HK-2 (cell line): ENCODE results near the gene C17orf107.

Source experiments
- DNase-seq: peaks from one replicate; pipeline ENCODE4 v3.0.0-alpha.2; 2018; ENCODE audit not compliant: unreplicated experiment

Gene C17orf107

DNA sequence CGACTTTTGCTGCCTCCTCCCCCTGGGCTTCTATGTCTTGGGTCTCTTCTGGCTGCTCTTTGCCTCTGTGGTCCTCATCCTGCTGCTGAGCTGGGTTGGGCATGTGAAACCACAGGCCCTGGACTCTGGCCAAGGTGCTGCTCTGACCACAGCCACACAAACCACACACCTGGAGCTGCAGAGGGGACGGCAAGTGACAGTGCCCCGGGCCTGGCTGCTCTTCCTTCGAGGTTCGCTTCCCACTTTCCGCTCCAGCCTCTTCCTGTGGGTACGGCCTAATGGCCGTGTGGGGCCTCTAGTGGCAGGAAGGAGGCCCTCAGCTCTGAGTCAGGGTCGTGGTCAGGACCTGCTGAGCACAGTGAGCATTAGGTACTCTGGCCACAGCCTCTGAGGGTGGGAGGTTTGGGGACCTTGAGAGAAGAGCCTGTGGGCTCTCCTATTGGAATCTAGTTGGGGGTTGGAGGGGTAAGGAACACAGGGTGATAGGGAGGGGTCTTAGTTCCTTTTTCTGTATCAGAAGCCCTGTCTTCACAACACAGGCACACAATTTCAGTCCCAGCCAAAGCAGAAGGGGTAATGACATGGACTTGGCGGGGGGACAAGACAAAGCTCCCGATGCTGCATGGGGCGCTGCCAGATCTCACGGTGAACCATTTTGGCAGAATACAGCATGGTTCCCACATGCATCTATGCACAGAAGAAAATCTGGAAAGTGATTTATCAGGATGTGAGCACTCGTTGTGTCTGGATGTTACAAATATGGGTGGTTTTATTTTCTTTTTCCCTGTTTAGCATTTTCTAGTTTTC is 35.0 kb downstream of the C17orf107 start:
- DNase-seq: peak; percentile 86

GRCh38 chr17:4935650-4936049 is 36.3 kb downstream of the C17orf107 start:
- DNase-seq: no peak

DNA sequence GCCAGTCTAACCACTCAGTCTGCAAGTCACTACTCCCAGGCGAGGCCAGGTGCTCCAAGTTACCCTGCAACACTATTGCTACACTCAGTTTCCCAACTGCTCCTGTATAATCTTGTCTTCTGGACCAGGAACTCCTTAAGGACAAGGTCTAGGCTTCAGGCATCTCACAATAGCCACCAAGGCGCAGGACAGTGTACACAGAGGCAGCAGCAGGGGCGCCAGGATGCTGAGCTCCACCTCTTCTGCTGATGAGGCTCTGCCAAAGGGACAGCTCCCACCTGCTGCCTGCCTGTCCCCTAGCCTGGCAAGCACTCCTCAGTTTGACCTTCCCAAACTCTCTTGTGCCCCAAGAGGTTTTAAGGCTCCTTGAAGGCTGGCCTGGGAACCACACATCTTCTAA is 37.1 kb downstream of the C17orf107 start:
- DNase-seq: no peak

GRCh38 chr17:4937553-4937952 is 38.2 kb downstream of the C17orf107 start:
- DNase-seq: no peak

DNA sequence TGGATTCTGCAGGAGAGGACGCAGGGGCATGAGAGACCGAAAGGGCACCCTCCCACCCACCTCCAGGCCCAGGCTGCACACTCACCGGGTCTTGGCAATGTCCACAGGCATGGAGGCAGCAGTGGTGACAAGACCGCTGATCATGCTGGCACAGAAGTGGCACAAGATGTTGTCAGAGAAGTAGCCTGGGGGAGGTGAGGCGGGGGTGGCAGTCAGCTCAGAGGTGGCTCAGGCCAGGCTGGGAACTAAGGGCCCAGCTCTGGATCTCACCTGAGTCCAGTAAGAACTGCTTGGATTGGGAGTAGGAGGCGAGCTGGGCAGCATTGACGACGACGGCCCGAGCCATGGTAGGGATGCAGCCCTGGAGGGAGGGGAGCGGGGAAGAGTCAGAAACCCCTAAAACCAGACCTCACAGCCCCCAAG is 38.7 kb downstream of the C17orf107 start:
- DNase-seq: no peak

GRCh38 chr17:4938688-4939545 is 39.6 kb downstream of the C17orf107 start:
- no peak for DNase-seq

DNA sequence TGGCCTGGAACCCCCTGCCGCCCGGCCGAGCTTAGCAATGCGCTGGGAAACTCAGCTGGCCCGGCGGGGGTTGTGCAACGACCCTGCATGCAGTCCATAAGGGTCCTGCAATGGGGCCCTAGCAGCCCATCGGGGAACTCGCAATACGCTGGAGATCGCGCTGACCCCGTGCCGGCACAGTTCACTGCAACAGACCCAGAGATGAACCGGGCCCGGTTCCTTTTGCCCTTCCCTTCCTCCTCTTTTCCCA is 40.1 kb downstream of the C17orf107 start:
- no peak for DNase-seq

DNA sequence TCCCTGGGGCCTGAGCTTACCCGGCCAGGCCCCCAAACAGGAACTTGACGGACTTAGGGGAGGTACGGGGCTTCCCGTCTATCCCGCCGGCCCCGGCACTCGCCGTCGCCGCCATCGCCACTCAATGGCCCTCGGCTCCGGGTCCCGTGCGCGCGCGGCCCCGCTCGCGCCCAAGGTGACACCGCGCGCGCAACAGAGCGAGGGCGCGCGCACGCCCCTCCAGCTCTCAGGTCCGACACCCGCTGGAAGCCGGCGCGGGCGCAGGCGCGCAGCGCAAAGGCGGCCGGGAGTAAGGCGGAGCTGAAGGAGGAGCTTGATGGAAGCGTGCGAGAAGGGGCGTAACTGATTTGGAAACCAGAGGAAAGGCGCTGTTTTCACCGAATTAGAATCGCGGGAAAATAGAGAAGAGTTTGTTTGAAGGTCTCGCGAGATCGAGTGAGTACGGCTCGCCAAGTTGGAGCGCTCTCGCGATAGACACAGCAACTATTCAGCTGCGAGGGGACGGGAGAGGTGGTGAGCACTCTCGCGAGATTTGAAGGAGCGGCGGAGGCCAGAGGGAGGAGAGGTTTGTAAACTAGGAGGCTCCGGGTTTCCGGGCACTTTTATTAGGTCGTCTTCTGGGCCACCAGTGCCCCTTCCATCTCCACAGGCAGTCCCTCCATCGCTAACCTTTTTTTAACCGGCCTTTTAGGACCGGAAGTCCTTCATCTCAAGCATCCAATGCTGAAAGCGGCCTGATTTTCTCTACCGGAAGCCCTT is 40.6 kb downstream of the C17orf107 start, which contains the start of the genes RNF167 and SLC25A11:
RNF167 (plus strand) TSS at position 473 of the 759 bp plus-strand sequence. CDS start 642 bp downstream, outside the sequence.
SLC25A11 (minus strand) TSS at position 251 of the 759 bp plus-strand sequence; CDS start at position 115, 136 bp downstream.
- DNase-seq: peak; percentile 93

DNA sequence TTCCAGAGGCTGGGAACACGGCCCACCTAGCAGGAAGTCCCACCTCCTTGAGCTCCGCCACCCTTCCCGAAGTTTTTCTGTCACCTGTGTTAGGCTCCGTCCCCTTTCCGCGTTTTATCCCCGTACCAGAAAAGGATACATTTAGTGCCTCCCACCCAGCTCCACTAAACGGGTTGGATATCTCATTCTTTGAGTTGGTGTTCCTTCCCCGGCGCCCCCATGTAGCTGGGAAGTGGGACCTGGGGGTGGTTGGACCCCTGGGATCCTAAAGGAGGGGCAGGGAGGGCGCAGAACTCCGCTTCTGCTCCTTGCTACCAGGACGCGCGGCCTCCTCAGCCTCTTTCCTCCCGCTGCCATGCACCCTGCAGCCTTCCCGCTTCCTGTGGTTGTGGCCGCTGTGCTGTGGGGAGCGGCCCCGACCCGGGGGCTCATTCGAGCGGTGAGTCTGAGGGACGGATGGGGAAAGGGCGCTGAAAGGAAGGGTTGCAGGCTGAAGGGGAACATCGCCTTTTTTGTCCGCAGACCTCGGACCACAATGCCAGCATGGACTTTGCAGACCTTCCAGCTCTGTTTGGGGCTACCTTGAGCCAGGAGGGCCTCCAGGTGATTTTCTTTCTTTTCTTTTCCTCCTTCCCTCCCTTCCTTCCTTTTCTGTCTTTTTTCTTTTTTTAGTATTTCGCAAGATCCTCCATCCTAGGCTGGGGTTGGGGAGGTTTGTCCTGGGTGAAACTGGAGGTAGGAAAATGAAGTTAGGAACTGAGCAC is 41.4 kb downstream of the C17orf107 start:
- DNase-seq: peak; percentile 50

DNA sequence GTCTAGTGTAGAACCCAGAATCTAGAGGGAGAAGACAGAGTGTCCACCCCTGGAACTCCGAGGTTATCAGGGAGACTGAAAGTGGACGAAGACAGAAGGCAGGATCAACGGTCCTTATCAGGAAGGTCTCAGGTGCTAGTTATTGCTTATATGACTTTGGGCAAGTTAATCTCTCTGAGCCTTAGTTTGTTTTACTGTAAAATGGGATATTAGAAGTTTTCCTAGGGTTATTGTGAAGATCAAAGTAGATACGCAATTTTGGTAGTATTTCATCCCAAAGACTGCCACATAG is 41.9 kb downstream of the C17orf107 start:
- no peak for DNase-seq

GRCh38 chr17:4942760-4943508 is 43.6 kb downstream of the C17orf107 start:
- no peak for DNase-seq

- no peak for DNase-seq
Observed at GRCh38 chr17:4944163-4944553, 44.8 kb downstream of the C17orf107 start.

DNA sequence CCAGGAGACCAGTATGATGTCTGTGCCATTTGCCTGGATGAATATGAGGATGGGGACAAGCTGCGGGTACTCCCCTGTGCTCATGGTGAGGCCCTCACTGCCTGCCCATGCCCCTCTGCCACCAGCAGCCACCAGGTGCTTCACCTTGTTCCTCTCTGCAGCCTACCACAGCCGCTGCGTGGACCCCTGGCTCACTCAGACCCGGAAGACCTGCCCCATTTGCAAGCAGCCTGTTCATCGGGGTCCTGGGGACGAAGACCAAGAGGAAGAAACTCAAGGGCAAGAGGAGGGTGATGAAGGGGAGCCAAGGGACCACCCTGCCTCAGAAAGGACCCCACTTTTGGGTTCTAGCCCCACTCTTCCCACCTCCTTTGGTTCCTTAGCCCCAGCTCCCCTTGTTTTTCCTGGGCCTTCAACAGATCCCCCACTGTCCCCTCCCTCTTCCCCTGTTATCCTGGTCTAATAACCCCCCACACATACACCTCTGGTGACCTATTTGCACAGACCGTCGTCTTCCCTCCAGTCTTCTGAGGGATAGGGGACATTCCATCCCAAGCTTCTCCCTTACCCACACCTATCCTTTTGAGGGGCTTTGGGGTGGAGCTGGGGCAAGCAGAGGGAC is 45.3 kb downstream of the C17orf107 start:
- DNase-seq: no peak

- DNase-seq: peak; percentile 88
Observed at GRCh38 chr17:4945176-4945943, 46.0 kb downstream of the C17orf107 start.

DNA sequence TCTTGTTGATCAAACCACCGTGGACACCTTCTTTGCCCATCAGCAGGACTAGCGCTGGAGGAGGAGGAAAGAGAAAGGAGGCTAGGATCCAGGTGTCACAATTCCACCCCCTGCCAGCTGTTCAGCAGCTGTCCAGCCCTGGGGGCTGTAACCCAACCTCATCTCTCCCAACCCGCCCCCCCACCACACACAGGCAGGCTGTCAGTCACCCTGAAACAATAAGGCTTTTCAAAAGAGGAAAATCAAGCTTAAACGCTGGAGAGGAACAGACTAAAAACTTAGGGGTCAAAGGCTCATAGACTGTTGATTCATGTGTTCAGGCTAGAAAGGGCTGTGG is 46.6 kb downstream of the C17orf107 start:
- DNase-seq: no peak

GRCh38 chr17:4946312-4946976 is 47.1 kb downstream of the C17orf107 start:
- no peak for DNase-seq

DNA sequence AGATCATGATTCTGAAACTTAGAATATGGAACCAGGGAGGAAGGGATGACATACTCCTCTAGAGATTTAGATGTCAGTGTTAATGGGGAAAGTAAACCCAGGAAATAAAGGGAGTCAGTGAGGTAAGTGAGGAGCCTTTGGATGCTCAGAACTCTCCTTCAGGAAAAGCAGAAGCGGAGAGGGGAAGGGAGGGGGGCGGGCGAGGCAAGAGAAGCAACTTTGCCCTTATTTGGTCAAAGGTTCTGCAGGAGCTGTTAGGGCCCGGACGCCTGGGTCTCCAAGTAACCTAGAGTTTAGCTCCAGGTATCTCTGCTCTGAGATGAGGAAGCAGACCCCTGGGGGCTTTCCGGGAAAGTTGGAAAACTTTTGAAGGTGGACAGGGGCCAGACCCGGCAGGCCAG is 47.7 kb downstream of the C17orf107 start:
- no peak for DNase-seq

DNA sequence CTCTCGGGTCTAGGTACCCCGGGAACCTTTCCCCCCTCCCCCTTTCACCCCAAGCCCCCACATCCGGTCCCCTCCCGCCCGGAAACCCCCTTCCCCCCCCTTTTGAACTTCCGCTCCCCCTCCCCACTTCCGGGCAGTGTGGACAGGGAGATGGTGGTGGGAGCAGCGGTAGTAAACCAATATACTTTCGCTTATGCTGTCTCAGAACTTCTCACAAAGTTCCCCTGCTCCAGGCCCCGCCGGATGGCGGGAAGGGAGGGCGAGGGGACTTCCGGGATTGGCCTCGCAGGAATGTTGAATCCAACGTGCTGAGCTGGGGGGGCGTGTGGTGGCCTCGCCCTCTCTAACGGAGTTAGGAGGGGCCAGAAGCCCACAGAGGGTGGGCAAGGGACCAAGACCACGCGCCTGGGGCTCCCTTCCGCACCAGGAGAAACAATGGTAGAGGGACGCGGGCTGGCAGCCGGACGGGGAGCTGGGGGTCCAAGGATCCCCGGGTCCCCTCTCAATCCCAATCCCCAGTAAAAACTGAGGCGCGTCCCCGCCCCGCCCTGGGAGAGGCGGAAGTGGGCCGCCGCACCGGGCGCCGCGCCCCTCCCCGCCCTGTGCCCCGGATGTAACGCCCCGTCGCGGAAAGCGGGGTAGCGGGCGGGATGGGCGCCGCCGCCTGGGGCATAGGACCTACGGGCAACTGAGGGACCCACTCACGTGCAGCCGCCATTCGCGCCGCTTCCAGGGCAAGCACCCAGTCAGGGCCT is 48.3 kb downstream of the C17orf107 start:
- DNase-seq: peak; percentile 61
